GM12878 (cell line): ENCODE measurements around the gene REEP5.

Source experiments
- CTCF ChIP-seq, 3 experiments: IDR thresholded peaks in 2 of 3; conservative IDR thresholded peaks in 1 of 3; 2 replicates each; pipeline ENCODE4 v1.5.1; 2011; ENCODE audit warnings: low read depth in 3 of 3, low read length in 3 of 3, mild to moderate bottlenecking in 3 of 3, control low read depth in 2 of 3, moderate library complexity in 2 of 3, inconsistent platforms in 1 of 3, mixed read lengths in 1 of 3; ENCODE audit not compliant: control insufficient read depth in 2 of 3, insufficient read depth in 1 of 3; ENCODE audit errors: extremely low read depth in 1 of 3
- E4F1 ChIP-seq: fragments of 450-650 bp; IDR thresholded peaks from 2 replicates; pipeline ENCODE4 v1.6.1; 2018; ENCODE audit warnings: borderline replicate concordance, mild to moderate bottlenecking; ENCODE audit not compliant: partially characterized antibody
- EP300 ChIP-seq, 2 experiments: fragments of 150-350 bp in 1 of 2; IDR thresholded peaks; 2 replicates each; pipeline ENCODE4 v1.6.1; 2011 to 2012; ENCODE audit warnings: low read depth in 2 of 2, low read length in 2 of 2, borderline replicate concordance in 1 of 2, improper control_type of control experiment in 1 of 2, inconsistent platforms in 1 of 2; ENCODE audit not compliant: control insufficient read depth in 1 of 2
- ETV6 ChIP-seq, 2 experiments: fragments of 450-650 bp in 1 of 2; IDR thresholded peaks in 1 of 2; conservative IDR thresholded peaks in 1 of 2; 2 replicates each; pipeline ENCODE4 v1.6.1; 2014; ENCODE audit warnings: antibody characterized with exemption in 1 of 2, borderline replicate concordance in 1 of 2, low read depth in 1 of 2, mild to moderate bottlenecking in 1 of 2, moderate library complexity in 1 of 2
- POLR2A ChIP-seq: IDR thresholded peaks from 2 replicates; pipeline ENCODE4 v1.6.1; 2011; ENCODE audit warnings: low read depth, mild to moderate bottlenecking, low read length
- POLR2AphosphoS5 ChIP-seq: IDR thresholded peaks from 2 replicates; pipeline ENCODE4 v1.6.1; 2011; ENCODE audit warnings: mild to moderate bottlenecking, low read length, inconsistent platforms
- SMC3 ChIP-seq: IDR thresholded peaks from 2 replicates; pipeline ENCODE4 v1.6.1; 2011; ENCODE audit warnings: low read length, improper control_type of control experiment, borderline replicate concordance
- SUZ12 ChIP-seq: fragments of 200-600 bp; sonication (generic); IDR thresholded peaks from one replicate; pipeline ENCODE4 v1.6.1; 2018; ENCODE audit warnings: antibody characterized with exemption, mild to moderate bottlenecking; ENCODE audit not compliant: unreplicated experiment

- TF ChIP-seq EP300 (IDR thresholded peaks at IDR 0.05; ENCODE audit: borderline replicate concordance in 1 of 2, control insufficient read depth in 1 of 2, low read depth in 2 of 2, low read length in 2 of 2) (no peak), POLR2AphosphoS5 (no peak), SUZ12 (no peak), POLR2A (no peak), CTCF (IDR thresholded peaks at IDR 0.05 in 2 of 3, conservative IDR thresholded peaks at IDR 0.05 in 1 of 3; ENCODE audit: control insufficient read depth in 2 of 3, extremely low read depth in 1 of 3, insufficient read depth in 1 of 3, low read depth in 3 of 3, low read length in 3 of 3) (no peak), ETV6 (conservative IDR thresholded peaks at IDR 0.05 in 1 of 2, IDR thresholded peaks at IDR 0.05 in 1 of 2; ENCODE audit: borderline replicate concordance in 1 of 2, low read depth in 1 of 2) (no peak), SMC3 (no peak), E4F1 (no peak)
Observed at GRCh38 chr5:112957036-112957808, 35.2 kb upstream of the REEP5 start.
